Liver (tissue), 9 donors: ENCODE results near the gene DLG4. TPM values are rescaled to one million over a fixed set of nuclear protein-coding genes. Genes with fewer than 3 reads are reported as not detected.
A peak's percentile ranks its signal among the peaks of the same experiment; 100 is the strongest.

Experiments used
- DNase-seq: peaks from one replicate; pipeline ENCODE4 v3.0.0-alpha.2; 2017; ENCODE audit warnings: low spot score
- H3K27ac ChIP-seq, 2 donors: one replicate each; pipeline ENCODE4 v1.7.0; 2013; ENCODE audit warnings: inconsistent platforms in 2 of 2, low read length in 2 of 2, control low read depth in 1 of 2, low read depth in 1 of 2, mild to moderate bottlenecking in 1 of 2
- H3K27me3 ChIP-seq, 4 donors: one replicate each; pipeline versions ENCODE4 v1.6.1 to v1.7.0; 2013; ENCODE audit warnings: low read length in 3 of 4, inconsistent platforms in 1 of 4, mild to moderate bottlenecking in 1 of 4, moderate library complexity in 1 of 4; ENCODE audit not compliant: control insufficient read depth in 4 of 4, insufficient read depth in 4 of 4
- H3K36me3 ChIP-seq, 4 donors: one replicate each; pipeline versions ENCODE4 v1.6.1 to v1.7.0; 2013; ENCODE audit warnings: low read length in 3 of 4, mild to moderate bottlenecking in 3 of 4, low read depth in 1 of 4, moderate library complexity in 1 of 4; ENCODE audit not compliant: control insufficient read depth in 4 of 4, insufficient read depth in 3 of 4
- H3K4me1 ChIP-seq, 4 donors: one replicate each; pipeline versions ENCODE4 v1.6.1 to v1.7.0; 2013; ENCODE audit warnings: low read length in 3 of 4, mild to moderate bottlenecking in 3 of 4, moderate library complexity in 1 of 4; ENCODE audit not compliant: control insufficient read depth in 4 of 4, insufficient read depth in 4 of 4
- H3K4me3 ChIP-seq, 3 donors: one replicate each; pipeline versions ENCODE4 v1.6.1 to v1.7.0; 2013; ENCODE audit warnings: low read length in 3 of 3, control low read depth in 1 of 3, low read depth in 1 of 3, mild to moderate bottlenecking in 1 of 3
- H3K9ac ChIP-seq, 2 donors: one replicate each; pipeline ENCODE4 v1.7.0; 2013; ENCODE audit warnings: low read length in 2 of 2, mild to moderate bottlenecking in 2 of 2, moderate library complexity in 2 of 2, control low read depth in 1 of 2, low read depth in 1 of 2
- H3K9me3 ChIP-seq, 4 donors: one replicate each; pipeline versions ENCODE4 v1.6.1 to v1.7.0; 2013; ENCODE audit warnings: low read length in 3 of 4; ENCODE audit not compliant: control insufficient read depth in 4 of 4
- EGR1 ChIP-seq, 2 donors: IDR thresholded peaks; 2 replicates each; pipeline ENCODE4 v1.6.1; 2016 to 2018; ENCODE audit warnings: antibody characterized with exemption in 2 of 2, low read depth in 2 of 2
- FOXA1 ChIP-seq: IDR thresholded peaks from 2 replicates; pipeline ENCODE4 v1.6.1; 2016; ENCODE audit warnings: antibody characterized with exemption
- FOXA2 ChIP-seq: IDR thresholded peaks from 2 replicates; pipeline ENCODE4 v1.6.1; 2016; ENCODE audit warnings: antibody characterized with exemption
- GABPA ChIP-seq, 2 donors: IDR thresholded peaks in 1 of 2; conservative IDR thresholded peaks in 1 of 2; 2 replicates each; pipeline ENCODE4 v1.6.1; 2016; ENCODE audit warnings: antibody characterized with exemption in 2 of 2, mild to moderate bottlenecking in 1 of 2, moderate library complexity in 1 of 2
- HNF4A ChIP-seq, 2 donors: conservative IDR thresholded peaks; 2 replicates each; pipeline ENCODE4 v1.6.1; 2016; ENCODE audit warnings: antibody characterized with exemption in 2 of 2, mild to moderate bottlenecking in 2 of 2
- HNF4G ChIP-seq: IDR thresholded peaks from 2 replicates; pipeline ENCODE4 v1.6.1; 2016; ENCODE audit warnings: antibody characterized with exemption
- JUND ChIP-seq, 2 donors: IDR thresholded peaks; 2 replicates each; pipeline ENCODE4 v1.6.1; 2016; ENCODE audit warnings: antibody characterized with exemption in 2 of 2
- NR2F2 ChIP-seq: IDR thresholded peaks from 2 replicates; pipeline ENCODE4 v1.6.1; 2016; ENCODE audit warnings: antibody characterized with exemption
- RAD21 ChIP-seq, 2 donors: IDR thresholded peaks; 2 replicates each; pipeline ENCODE4 v1.6.1; 2016; ENCODE audit warnings: antibody characterized with exemption in 2 of 2, mild to moderate bottlenecking in 2 of 2
- RXRA ChIP-seq, 2 donors: IDR thresholded peaks; 2 replicates each; pipeline ENCODE4 v1.6.1; 2017 to 2018; ENCODE audit warnings: antibody characterized with exemption in 2 of 2, mild to moderate bottlenecking in 1 of 2
- SP1 ChIP-seq: IDR thresholded peaks from 2 replicates; pipeline ENCODE4 v1.6.1; 2018; ENCODE audit warnings: antibody characterized with exemption, mild to moderate bottlenecking
- TAF1 ChIP-seq: conservative IDR thresholded peaks from 2 replicates; pipeline ENCODE4 v1.6.1; 2016; ENCODE audit warnings: antibody characterized with exemption, mild to moderate bottlenecking
- YY1 ChIP-seq: IDR thresholded peaks from 2 replicates; pipeline ENCODE4 v1.6.1; 2016; ENCODE audit warnings: antibody characterized with exemption, mild to moderate bottlenecking
- WGBS: extraction: QIAGEN DNeasy Blood & Tissue Kit; methylation state at CpG from one replicate; pipeline ENCODE4 v1.1.7; 2013; 5-methylcytosine and 5-hydroxymethylcytosine counted together
- polyA plus RNA-seq, 2 donors: library from polyadenylated mRNA; stranded (reverse) in 1 of 2; unstranded in 1 of 2; fragments of 200-250 nt in 1 of 2; fragments of >200 nt in 1 of 2; fragmentation: Nextera tagmentation in 1 of 2; extraction: Ambion mirVana in 1 of 2; gene quantifications; one replicate each; pipeline versions ENCODE4 v1.2.1 to v1.2.3, GENCODE V29; 2013 to 2015
- total RNA-seq, 2 donors: library from RNA; depleted of rRNA; stranded (reverse); fragments of >200 nt; gene quantifications; one replicate each; pipeline ENCODE4 v1.2.3, GENCODE V29; 2014
- TF ChIP-seq, protein P1 (sequence below): IDR thresholded peaks from 2 replicates; pipeline ENCODE4 v1.6.1; 2016; ENCODE audit warnings: antibody characterized with exemption
- TF ChIP-seq, protein P2 (sequence below): fragments of 150-350 bp; IDR thresholded peaks from 2 replicates; pipeline ENCODE4 v1.5.1; 2017; ENCODE audit warnings: improper control_type of control experiment, low read depth, low read length; ENCODE audit not compliant: missing input control
- TF ChIP-seq, protein P3 (sequence below): IDR thresholded peaks from 2 replicates; pipeline ENCODE4 v1.6.1; 2016; ENCODE audit warnings: antibody characterized with exemption, mild to moderate bottlenecking
- TF ChIP-seq, protein P4 (sequence below): IDR thresholded peaks from 2 replicates; pipeline ENCODE4 v1.6.1; 2016; ENCODE audit warnings: antibody characterized with exemption
- TF ChIP-seq, protein P5 (sequence below): IDR thresholded peaks from 2 replicates; pipeline ENCODE4 v1.6.1; 2016; ENCODE audit warnings: antibody characterized with exemption
- donor health status: healthy.
- donor health status: healthy.
- donor health status: healthy.
- donor health status: healthy.
- donor health status: healthy.

The DLG4 gene
- total and polyA plus RNA-seq, 4 donors: 0.40 to 5.7 (median 1.9) TPM

DNA sequence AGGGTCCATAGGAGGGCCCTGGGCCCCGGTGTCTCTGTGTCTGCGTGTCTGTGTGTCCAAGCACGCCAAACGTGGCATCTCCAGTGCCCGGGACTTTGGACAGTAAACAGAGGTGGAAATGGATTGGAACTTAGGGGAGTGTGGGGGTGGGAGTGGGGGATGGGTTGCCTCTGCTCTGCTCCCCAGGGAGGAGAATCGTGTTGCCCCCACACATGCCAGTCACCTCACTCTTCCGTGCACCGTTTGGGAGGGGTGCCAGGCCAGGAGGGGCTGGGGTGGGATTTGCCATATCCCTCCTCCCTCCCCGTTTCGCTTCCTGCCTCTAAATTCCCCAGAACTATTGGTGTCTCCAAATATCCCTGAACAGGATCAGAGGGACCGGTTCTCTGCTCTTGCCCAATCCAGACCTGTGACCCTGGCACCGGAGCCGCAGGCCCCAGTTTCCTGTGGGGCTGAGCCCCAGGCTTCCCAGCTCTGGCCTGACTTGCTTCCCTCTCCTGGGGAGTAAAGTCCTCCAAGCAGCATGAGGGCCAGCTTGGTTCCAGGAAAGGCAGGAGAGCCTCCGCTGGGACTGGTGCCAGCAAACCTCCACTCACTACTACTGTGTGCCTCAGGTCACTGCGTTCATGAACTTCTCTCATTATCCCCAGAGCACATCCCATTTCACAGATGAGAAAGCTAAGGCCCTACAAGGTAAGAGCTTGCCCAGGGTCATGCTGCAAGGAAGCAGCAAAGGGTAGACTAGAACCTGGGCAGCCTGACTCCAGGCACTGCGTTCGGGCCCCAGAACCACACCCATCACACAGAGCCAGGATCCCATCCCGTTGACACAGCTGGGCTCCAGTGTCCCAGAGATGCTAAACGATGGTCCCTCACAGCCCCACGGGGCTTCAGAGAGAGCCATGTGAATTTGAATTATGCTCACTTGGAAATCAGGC, 40.0 kb downstream of the DLG4 start, which contains the start of gene ASGR1:
Gene ASGR1 (minus strand): TSS at position 54 of the 938 bp plus-strand sequence. CDS start 807 bp downstream, outside the sequence.
- peak; percentile 54 for DNase-seq
- H3K4me3 ChIP-seq: peak within 1 kb of the TSS; percentile 81 to 91 (median 88)

More for the DNA sequence above, 40.0 kb downstream of the DLG4 start, which contains the start of gene ASGR1:
- H3K4me1 ChIP-seq: peaks cover 6 to 43% (median 25%) of the 10 kb centered on the region in 4 donors
- TF ChIP-seq SP1 (peak; percentile 98), HNF4G (no peak), TAF1 (peak; percentile 94), NR2F2 (peak; percentile 47), JUND (IDR thresholded peaks at IDR 0.05) (peak; percentile 69 to 80), HNF4A (conservative IDR thresholded peaks at IDR 0.05) (peak; percentile 88 to 93), EGR1 (IDR thresholded peaks at IDR 0.05; ENCODE audit: low read depth in 2 of 2) (peak; percentile 90 to 96), RXRA (IDR thresholded peaks at IDR 0.05) (peak; percentile 86 to 91), RAD21 (IDR thresholded peaks at IDR 0.05) (peak; percentile 28 to 59), FOXA2 (peak; percentile 43), FOXA1 (peak; percentile 31), YY1 (peak; percentile 75), GABPA (IDR thresholded peaks at IDR 0.05 in 1 of 2, conservative IDR thresholded peaks at IDR 0.05 in 1 of 2) (peak in 1 of 2 donors; percentile 73)
- TF ChIP-seq, protein P1, sequence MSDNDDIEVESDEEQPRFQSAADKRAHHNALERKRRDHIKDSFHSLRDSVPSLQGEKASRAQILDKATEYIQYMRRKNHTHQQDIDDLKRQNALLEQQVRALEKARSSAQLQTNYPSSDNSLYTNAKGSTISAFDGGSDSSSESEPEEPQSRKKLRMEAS: peak; percentile 99
- TF ChIP-seq, protein P2, sequence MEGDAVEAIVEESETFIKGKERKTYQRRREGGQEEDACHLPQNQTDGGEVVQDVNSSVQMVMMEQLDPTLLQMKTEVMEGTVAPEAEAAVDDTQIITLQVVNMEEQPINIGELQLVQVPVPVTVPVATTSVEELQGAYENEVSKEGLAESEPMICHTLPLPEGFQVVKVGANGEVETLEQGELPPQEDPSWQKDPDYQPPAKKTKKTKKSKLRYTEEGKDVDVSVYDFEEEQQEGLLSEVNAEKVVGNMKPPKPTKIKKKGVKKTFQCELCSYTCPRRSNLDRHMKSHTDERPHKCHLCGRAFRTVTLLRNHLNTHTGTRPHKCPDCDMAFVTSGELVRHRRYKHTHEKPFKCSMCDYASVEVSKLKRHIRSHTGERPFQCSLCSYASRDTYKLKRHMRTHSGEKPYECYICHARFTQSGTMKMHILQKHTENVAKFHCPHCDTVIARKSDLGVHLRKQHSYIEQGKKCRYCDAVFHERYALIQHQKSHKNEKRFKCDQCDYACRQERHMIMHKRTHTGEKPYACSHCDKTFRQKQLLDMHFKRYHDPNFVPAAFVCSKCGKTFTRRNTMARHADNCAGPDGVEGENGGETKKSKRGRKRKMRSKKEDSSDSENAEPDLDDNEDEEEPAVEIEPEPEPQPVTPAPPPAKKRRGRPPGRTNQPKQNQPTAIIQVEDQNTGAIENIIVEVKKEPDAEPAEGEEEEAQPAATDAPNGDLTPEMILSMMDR: no peak
- TF ChIP-seq, protein P3, sequence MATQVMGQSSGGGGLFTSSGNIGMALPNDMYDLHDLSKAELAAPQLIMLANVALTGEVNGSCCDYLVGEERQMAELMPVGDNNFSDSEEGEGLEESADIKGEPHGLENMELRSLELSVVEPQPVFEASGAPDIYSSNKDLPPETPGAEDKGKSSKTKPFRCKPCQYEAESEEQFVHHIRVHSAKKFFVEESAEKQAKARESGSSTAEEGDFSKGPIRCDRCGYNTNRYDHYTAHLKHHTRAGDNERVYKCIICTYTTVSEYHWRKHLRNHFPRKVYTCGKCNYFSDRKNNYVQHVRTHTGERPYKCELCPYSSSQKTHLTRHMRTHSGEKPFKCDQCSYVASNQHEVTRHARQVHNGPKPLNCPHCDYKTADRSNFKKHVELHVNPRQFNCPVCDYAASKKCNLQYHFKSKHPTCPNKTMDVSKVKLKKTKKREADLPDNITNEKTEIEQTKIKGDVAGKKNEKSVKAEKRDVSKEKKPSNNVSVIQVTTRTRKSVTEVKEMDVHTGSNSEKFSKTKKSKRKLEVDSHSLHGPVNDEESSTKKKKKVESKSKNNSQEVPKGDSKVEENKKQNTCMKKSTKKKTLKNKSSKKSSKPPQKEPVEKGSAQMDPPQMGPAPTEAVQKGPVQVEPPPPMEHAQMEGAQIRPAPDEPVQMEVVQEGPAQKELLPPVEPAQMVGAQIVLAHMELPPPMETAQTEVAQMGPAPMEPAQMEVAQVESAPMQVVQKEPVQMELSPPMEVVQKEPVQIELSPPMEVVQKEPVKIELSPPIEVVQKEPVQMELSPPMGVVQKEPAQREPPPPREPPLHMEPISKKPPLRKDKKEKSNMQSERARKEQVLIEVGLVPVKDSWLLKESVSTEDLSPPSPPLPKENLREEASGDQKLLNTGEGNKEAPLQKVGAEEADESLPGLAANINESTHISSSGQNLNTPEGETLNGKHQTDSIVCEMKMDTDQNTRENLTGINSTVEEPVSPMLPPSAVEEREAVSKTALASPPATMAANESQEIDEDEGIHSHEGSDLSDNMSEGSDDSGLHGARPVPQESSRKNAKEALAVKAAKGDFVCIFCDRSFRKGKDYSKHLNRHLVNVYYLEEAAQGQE: peak; percentile 26
- TF ChIP-seq, protein P4, sequence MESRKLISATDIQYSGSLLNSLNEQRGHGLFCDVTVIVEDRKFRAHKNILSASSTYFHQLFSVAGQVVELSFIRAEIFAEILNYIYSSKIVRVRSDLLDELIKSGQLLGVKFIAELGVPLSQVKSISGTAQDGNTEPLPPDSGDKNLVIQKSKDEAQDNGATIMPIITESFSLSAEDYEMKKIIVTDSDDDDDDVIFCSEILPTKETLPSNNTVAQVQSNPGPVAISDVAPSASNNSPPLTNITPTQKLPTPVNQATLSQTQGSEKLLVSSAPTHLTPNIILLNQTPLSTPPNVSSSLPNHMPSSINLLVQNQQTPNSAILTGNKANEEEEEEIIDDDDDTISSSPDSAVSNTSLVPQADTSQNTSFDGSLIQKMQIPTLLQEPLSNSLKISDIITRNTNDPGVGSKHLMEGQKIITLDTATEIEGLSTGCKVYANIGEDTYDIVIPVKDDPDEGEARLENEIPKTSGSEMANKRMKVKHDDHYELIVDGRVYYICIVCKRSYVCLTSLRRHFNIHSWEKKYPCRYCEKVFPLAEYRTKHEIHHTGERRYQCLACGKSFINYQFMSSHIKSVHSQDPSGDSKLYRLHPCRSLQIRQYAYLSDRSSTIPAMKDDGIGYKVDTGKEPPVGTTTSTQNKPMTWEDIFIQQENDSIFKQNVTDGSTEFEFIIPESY: peak; percentile 80
- TF ChIP-seq, protein P5, sequence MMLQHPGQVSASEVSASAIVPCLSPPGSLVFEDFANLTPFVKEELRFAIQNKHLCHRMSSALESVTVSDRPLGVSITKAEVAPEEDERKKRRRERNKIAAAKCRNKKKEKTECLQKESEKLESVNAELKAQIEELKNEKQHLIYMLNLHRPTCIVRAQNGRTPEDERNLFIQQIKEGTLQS: peak; percentile 37
- no peaks in the 10 kb centered on the region for H3K9me3 ChIP-seq
- peak within 1 kb of the TSS; percentile 92 to 96 for H3K27ac ChIP-seq
- no peaks in the 10 kb centered on the region for H3K27me3 ChIP-seq
- H3K36me3 ChIP-seq: peaks cover 0 to 14% (median 0%) of the 10 kb centered on the region in 4 donors
- WGBS: 38% methylated on average over 20 of the region's 20 CpGs
- peak within 1 kb of the TSS; percentile 56 to 84 for H3K9ac ChIP-seq
